Measurements from ENCODE around the gene MGA.
A peak's percentile ranks its signal among the peaks of the same experiment; 100 is the strongest.

The MGA gene

DNA sequence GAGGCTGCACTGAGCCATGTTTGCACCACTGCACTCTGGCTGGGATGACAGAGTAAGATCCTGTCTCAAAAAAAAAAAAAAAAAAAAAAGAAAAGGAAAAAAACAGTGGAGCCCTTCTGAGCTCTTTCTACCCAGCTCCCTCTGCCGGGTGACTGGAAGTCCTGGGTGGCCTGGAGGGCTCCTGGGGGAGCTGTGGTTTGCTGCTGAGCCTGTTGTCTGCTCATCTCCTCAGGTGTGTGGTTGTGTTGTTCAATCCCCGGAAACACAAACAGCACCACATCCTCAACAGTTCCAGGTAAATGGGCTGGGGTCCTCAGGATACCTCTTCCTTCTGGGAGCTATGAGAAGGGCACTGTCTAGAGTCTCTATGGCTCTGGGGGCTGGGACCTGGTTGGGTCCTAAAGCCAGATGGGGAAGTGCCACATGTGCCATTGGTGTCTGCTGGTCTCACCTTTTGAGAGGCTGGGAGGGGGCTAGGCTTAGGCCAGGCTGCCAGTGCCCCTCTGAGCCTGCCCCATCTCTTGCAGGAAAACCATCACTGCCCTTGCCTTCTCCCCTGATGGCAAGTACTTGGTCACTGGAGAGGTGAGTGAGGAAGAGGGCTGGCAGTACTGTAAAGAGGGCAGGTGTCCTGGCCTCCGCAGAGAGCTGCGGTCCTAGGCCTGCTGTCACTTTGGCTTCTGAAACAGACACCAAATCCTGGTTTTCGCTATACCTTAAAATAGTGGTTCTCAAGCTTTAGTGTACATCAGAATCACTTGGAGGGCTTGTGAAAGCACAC is 150.6 kb downstream of the MGA start:
- DNase-seq = no peak

DNA sequence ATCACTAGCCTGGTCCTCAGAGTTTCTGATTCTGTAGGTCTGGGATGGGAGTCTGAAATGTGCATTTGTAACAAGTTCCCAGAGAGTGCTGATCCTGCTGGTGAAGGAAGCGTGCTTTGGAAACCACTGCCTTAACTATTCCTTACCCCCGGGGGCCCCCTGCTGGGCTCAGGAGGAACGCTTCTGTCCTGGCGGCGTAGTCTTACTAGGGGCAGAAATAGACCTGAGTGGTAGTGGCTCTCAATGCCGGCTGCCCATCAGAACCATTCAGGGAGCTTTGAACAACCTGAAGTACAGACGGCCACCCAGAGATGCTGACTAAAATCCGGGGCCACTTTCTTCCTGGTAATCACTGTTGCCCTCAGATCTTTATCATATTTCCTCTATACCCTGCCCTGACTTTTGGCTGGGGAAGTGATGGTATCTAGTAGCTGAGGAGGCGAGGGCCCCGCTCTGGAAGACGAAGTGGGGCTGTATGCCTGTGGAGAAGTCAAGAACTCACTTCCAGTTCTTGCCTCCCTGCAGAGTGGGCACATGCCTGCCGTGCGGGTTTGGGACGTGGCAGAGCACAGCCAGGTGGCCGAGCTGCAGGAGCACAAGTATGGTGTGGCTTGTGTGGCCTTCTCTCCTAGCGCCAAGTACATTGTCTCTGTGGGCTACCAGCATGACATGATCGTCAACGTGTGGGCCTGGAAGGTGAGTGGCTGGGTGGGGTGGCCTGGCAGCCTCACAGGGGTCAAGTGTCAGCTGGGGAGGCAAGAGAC is 151.4 kb downstream of the MGA start:
- DNase-seq = peak; percentile 81

DNA sequence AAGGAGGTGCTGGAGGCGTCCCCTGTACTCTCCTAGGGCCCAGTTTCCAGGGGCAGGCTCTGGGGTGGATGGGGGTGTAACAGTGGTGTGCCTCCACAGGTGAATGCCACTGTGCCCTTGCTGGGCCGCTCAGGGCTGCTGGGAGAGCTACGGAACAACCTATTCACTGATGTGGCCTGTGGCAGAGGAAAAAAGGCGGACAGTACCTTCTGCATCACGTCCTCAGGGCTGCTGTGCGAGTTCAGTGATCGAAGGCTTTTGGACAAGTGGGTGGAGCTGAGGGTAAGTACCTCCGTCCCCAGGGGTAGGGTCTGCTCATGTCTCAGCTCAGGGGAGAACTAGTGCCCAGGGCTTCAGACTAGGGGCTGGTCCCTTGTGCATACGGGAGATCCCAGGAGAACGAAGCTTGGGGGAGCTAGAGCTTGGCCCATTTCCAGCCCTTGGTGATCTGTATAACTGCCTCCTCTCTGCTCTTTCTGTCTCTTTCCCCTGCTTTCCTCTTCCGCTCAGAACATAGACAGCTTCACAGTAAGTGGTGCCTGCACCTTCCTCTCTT is 152.7 kb downstream of the MGA start:
- no peak for DNase-seq

DNA sequence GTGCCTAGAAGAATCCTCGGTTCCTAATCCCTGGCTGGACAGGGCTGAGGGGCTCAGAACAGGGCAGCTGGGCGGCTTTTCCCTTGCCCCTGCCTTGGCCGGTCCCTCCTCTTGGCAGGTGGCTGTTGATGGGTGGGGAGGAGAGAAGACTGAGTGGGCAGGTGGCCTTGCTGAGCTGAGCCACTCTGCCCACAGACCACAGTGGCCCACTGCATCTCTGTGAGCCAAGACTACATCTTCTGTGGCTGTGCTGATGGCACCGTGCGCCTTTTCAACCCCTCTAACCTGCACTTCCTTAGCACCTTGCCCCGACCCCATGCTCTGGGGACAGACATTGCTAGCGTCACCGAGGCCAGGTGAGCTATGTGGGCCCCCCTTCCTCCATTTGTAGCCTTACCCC is 153.2 kb downstream of the MGA start:
- DNase-seq = no peak

DNA sequence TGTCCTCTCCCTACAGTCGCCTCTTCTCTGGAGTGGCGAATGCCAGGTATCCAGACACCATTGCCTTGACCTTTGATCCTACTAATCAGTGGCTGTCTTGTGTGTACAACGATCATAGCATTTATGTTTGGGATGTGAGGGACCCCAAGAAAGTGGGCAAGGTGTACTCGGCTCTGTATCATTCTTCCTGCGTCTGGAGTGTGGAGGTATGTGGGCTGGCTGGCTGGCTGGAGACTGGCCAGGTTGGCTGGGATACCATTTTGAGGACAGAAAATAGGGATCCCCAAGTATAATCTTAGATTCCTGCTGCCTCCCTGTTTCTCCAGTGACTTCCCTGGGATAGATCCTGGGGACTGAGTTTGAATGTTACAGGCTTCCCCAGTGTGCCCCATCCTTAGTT is 154.3 kb downstream of the MGA start:
- no peak for DNase-seq

DNA sequence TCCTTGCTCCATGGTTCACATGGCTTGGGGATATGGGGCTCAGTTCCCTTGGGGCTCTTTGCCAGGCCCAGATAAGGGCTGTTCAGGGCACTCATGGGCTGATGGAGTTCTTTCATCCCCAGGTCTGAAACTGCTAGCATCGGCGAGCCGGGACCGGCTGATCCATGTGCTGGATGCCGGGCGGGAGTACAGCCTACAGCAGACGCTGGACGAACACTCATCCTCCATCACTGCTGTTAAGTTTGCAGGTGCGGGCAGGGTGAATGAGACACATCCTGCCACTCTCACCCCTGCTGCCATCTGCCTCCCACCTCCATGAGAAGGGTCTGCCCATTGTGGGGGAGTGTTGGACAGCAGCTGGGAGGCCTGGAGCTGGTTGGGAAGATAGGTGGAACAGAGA is 156.6 kb downstream of the MGA start:
- no peak for DNase-seq

DNA sequence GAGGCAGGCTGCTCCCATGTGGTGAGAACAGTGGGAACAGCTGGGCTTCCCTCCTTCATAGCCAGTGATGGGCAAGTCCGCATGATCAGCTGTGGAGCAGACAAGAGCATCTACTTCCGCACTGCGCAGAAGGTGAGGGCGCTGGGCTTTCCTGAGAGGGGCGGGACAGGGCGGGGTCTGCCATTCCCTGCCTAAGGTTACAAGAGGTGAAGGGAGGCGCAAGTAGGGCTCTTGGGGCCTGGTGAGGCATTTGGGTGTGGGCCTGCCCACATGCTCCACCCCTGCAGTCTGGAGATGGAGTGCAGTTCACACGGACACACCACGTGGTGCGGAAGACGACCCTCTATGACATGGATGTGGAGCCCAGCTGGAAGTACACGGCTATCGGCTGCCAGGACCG is 157.1 kb downstream of the MGA start:
- DNase-seq = no peak

DNA sequence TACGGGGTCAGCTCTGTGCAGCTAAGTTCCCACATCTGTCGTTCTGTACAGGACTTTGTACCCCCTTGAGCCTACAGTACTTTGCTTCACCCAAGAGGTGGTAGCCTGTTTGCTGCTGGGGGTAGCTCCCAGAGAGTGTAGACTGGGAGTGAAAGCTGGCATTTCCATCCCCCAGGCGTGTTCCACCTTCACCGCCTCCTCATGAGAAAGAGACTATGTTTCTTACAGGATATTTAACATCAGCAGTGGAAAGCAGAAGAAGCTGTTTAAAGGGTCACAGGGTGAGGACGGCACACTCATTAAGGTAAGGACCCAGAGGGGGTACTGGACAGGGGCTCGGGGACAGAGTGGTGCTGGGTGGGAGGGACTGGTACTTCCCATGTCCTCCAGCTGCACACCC is 157.6 kb downstream of the MGA start:
- no peak for DNase-seq

DNA sequence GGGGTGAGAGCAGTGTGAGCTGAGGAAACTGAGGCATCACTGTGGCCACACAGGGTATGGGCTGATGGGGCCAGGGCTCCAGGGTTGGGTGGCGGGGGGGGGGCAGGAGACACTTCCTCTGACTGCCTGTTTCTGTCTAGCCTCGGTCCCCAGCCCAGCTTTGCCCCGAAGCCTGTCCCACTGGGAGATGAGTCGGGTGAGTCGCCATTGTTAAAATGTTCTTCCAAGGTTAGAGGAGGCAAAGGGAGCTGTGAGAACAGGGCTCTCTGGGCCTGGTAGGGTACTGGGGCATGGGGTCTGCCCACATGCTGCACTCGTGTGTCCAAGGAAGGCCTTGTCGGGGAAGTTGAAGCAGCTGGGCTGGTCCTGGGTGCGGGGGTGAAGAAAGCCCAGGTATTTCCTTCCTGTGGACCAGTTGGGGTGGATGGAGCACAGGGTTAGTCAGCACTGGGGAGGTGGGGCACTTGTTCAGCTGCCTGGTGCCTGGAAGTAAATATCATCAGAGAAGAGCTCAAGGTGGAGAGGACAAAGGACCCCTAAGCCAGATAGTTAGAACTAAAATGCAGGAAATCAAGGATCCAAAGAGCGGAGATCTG is 159.3 kb downstream of the MGA start:
- DNase-seq = no peak

DNA sequence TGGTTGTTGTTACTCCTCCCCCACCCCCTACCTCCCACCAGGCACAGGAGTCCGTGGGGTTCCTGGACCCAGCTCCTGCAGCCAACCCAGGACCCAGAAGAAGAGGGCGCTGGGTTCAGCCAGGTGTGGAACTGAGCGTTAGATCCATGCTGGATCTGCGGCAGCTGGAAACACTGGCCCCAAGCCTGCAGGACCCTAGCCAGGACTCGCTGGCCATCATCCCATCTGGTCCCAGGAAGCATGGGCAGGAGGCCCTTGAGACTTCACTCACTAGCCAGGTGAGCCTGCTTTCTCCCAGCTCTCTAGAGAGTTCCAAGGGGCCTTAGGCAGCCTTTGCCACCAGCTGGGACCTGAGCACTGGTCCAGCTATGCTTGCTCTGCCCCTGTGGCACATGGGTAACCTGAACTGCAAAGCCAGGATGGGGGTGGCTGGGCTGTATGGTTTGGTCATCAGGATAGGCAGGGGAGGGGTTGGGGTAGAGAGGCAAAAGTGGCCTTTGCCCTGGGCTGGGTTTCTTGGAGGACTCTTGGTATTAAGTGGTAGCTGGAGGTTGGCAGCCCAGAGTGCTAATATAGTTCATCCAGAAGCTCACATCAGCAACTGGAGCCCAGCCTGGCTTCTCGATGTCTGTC is 160.7 kb downstream of the MGA start:
- no peak for DNase-seq

DNA sequence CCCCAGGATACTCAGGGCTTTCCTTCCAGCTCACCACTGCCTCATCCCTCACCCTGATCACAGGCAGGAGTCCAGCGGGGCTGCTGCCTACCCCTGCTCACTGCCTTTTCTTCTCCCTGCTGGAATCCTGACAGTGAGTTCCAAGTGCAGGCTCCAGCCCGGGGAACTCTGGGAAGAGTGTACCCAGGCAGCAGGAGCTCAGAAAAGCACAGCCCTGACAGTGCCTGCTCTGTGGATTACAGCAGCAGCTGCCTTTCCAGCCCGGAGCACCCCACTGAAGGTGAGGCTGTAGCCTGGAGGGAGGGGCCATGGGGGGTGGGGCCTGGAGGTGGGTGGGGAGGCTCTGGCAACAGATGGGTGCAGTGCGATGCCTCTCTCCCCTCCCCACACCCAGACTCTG is 161.6 kb downstream of the MGA start:
- no peak for DNase-seq

DNA sequence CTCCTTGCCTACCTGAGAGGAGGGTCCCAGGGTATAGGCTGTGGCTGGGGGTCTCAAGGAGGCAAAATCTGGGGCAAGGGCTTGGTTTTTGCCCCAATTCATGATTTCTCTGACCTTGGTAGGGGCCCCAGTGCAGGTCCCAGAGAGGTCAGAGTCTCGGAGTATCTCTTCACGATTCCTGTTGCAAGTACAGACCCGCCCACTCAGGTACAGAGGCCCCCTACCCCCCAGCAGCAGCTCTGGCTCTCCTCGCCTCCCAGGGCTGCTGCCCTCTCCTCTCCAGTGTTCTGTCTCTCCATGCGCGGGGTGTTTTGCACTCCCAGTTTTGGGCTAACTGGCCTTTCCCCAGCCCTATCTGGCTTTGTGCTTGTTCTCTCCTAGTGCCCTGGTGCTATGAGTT is 162.3 kb downstream of the MGA start:
- DNase-seq = no peak
